OCI-LY3 (cell line): ENCODE results near the gene ADGRB3.

Experiments used
- CTCF ChIP-seq: fragments of 200-600, 300-600 bp; sonication (generic); IDR thresholded peaks from 2 replicates; pipeline ENCODE4 v1.5.1; 2014; ENCODE audit warnings: antibody characterized with exemption, low read length, low read depth
- EZH2phosphoT487 ChIP-seq: fragments of 200-600 bp; shearing (Covaris generic); IDR thresholded peaks from 2 replicates; pipeline ENCODE4 v1.6.1; 2018; ENCODE audit warnings: antibody characterized with exemption, mixed run types, low read depth

GRCh38 chr6:69072796-69073195 lies 437.7 kb downstream of the ADGRB3 start:
- no peak for TF ChIP-seq CTCF
- no peak for TF ChIP-seq EZH2phosphoT487
